GM21423 (cell line): ENCODE measurements around the gene FBP2.
"Not testable (repeated sequence)": the region's sequence is repeated elsewhere in the genome, so short reads cannot be mapped to it uniquely, and the experiment has no call there.

Experiments used
- ATAC-seq: cut with Tn5 transposase; IDR thresholded peaks from one replicate; pipeline ENCODE4 v1.9.1; 2021; ENCODE audit warnings: mild to moderate bottlenecking, moderate library complexity; ENCODE audit not compliant: unreplicated experiment

Gene FBP2

GRCh38 chr9:94564279-94564678 is 29.3 kb downstream of the FBP2 start:
- not testable (repeated sequence) for ATAC-seq

DNA sequence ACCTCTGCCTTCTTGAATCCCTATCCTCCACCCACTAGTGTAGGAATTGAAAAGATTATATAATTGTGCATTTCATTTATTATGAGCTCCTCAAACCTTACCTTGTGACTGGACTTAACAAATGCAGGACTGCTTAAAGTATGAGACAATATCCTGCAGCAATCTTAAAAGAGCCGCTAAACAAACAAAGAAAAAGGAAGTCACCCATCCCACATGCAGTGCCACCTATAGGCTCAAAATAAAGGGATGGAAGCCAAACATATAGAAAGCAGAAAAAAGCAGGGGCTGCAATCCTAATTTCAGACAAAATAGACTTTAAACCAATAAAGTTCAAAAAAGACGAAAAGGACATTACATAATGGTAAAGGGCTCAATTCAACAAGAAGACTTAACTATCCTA is 30.1 kb downstream of the FBP2 start:
- ATAC-seq, result no peak

GRCh38 chr9:94560237-94560636 is 33.4 kb downstream of the FBP2 start:
- no peak for ATAC-seq

DNA sequence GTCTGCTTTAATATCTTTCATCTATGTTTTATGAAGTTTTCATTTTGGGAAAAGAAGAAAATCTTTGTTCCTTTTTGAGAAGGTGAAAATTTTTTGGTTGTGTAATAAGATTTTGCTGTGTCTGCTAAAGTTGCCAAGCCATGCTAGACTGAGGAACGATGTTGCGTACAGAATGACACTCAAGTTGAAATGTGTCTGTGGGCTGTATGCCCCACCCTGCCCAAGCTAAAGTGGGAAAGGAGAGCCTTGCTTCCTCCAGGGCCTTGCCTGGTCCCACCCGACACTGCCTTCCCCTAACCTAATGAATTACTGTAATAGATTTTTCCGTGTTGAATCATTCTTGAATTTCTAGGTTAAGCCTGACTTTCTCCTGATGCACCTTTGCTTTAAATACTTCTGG is 36.2 kb downstream of the FBP2 start:
- no peak for ATAC-seq

DNA sequence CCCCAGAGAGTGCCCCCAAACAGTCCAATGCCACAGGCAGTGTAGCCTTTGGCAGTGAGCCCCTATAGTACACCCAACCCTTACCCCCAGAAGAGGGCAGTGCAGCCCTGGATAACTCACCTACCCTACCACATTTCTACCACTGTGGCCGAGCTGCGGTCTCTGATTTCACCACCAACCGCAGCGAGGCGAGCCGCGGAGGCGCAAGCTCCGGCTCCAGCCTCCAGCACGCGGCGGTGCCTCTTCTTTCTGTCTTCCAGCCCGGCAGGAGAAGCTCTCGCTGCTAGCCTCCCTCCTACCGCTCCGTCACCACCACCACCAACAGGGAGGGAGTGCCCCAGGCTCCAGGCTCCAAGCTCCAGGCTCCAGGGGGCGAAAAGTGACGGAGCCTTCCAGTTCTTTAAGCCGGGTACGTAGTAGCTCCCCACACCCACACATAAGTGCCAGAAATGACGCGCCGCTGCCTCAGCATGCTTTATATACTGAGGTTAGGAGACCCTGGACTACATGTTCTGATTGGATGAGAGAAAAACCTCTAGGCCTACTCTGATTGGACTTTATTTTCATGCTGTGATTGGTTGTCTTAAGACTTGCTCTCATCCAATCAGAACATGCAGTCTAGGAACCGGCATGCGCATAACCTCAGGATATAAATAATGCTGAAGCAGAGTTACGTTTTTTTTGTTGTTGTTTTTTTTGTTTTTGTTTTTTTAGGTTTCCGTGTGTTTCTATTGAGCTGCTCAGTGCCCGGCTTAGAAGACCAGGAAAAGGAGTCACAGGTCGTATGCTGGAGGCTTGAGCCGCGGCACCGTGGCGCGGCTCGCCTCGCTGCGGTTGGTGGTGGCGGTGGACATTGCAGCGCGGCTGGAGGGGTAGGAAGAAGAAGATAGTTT is 38.9 kb downstream of the FBP2 start, which contains the start of gene PCAT7:
PCAT7 (plus strand) TSS at position 645 of the 893 bp plus-strand sequence.
- ATAC-seq, result no peak

DNA sequence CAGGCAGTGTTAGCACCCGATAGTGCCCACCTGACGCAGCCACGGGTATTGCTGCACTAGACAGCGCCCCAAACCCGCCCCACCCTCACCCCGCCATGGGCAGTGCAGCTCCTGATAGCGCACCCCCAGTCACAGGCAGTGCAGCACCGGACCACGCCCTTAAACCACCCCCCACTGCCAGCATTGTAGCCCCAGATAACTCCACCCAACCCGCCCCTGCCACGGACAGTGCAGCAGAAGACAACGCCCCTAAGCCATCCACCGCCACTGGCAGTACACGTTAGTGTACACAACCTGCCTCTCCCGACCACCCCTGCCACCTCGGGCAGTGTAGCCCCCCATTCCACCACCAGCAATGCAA is 39.6 kb downstream of the FBP2 start:
- no peak for ATAC-seq

- no peak for ATAC-seq
These were observed 40.3 kb downstream of the FBP2 start for GRCh38 chr9:94553029-94553938.

GRCh38 chr9:94545940-94546339 is 47.7 kb downstream of the FBP2 start:
- ATAC-seq, result no peak

DNA sequence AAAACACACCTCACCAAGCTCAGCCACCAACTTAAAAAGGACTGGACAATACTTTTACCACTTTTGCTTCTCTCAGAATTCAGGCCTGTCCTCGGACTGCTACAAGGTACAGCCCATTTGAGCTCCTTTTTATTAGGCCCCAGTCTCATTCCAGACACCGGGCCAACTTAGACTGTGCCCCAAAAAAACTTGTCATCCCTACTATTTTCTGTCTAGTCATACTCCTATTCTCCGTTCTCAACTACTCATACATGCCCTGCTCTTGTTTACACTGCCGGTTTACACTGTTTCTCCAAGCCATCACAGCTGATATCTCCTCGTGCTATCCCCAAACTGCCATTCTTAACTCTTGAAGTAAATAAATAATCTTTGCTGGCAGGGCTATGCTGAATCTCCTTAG is 49.3 kb downstream of the FBP2 start:
- ATAC-seq, result not testable (repeated sequence)

DNA sequence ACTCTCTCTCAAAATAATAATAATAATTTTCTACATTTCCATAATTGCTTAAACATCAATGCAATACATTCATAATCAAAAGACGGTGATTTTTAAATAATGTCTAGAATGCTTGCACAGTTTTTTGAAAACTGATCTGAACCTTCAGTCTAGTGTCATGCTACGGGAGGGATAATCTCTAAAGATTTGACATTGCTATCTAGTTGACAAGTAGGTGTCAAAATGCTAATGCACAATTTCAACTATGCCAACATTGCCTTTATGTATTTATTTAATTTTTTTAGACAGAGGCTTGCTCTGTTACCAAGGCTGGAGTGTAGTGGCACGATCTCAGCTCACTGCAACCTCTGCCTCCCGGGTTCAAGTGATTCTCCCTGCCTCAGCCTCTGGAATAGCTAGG is 54.7 kb downstream of the FBP2 start:
- no peak for ATAC-seq

DNA sequence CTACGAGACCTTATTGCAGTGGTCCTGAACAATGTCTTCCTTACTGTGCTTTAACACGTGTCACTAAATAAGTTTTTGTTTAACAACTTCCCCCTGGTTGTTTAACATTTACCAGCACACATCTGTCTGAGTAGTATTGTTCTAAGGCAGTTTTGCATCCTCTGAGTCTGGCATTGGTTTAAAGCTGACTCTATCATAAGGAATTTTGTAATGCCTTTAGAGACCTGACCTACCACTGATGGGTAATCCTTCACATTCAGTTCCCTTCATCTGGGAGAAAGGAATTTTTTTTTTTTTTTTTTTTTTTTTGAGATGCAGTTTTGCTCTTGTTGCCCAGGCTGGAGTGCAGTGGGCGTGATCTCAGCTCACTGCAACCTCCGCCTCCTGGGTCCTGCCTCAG is 58.7 kb downstream of the FBP2 start:
- no peak for ATAC-seq

DNA sequence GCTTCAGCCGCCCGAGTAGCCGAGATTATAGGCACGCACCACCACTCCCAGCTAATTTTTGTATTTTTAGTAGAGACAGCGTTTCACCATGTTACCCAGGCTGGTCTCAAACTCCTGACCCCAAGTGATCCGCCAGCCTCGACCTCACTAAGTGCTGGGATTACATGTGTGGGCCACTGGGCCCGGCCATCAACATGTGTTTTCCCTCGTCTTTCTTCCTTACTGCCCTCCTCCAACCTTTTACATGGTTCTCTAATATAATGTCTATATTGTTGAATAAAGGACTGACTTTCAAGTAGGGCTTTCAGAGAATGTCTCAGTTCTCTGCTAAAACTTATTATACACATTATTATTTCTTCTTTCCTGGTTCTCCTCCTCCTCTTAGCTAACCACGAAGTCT is 60.0 kb downstream of the FBP2 start:
- no peak for ATAC-seq

GRCh38 chr9:94533155-94533554 is 60.5 kb downstream of the FBP2 start:
- ATAC-seq, result no peak

DNA sequence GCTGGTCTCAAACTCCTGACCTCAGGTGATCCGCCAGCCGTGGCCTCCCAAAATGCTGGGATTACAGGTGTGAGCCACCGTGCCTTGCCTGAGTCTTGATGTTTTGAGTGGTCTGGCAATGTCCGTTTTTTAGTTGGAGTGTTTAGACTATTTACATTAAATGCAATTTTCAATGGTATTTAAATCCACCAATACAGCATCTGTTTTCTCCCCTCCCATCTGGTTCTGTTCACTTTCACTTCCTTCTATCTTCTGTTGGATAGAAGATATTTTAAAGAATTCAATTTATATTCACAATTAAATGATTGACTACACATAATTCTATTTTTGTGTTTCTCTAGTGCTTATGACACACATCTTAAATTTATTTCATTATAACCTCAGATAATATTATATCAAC is 64.7 kb downstream of the FBP2 start:
- ATAC-seq, result no peak

DNA sequence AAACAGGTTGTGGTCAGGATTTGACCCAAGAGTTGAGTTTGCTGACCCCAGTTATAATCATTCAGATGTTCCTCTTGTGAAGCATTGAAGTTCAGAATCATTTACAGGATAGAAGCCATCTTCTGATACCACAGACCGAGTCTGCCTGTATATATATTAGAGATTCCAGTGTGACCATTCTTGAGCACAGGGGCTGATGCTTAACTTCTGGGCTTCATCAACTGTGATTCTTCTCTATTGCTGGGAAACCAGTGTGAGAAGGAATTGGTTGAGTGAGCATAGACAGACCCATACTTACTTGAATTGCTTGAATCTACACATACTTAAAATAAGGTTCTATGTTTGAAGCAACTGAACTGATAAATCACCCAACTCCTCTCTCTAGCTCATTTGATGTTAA is 66.7 kb downstream of the FBP2 start:
- ATAC-seq, result no peak

DNA sequence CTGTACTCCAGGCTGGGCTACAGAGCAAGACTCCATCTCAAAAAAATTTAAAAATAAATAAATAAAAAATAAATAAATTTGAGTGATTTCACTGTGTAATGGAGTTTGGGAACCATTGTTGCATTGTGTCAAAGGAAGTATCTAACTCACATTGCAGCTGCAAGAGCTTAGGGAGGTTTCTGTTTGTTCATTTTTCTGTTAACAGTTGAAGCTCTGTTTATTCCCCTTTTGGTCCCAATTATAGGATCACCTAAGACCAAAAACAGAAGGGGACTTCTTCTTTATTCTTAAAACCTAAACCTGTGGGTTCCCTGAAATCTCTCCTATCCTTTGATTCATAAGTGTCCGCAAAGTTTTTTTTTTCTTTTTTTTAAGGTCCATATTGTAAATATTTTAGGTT is 67.4 kb downstream of the FBP2 start:
- ATAC-seq, result no peak

DNA sequence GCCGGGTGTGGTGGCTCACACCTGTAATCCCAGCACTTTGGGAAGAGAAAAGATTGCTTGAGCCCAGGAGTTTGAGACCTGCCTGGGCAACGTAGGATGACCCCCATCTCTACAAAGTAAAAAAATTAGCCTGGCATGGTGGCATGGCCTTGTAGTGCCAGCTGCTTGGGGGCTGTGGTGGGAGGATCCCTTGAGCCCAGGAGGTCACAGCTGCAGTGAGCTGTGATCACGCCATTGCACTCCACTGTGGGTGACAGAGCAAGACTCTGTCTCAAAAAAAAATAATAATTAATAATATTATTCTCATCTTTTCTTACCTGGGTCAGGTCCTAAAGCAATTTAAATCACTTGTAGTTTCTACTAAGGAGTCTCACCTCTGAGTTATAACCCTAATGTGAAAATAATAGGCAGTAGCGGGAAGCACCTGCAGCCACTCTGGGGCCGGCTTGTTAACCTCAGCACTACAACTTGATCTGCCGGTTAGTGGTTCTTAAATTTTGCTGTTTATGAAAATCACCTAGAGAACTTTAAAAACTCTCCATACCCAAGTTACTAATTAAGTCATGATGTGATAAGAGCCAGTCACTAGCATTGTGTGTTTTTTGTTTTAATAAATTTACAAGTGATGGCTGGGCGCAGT is 68.1 kb downstream of the FBP2 start:
- ATAC-seq, result no peak

GRCh38 chr9:94517254-94517653 is 76.4 kb downstream of the FBP2 start:
- ATAC-seq, result no peak

GRCh38 chr9:94514722-94515121 is 78.9 kb downstream of the FBP2 start:
- ATAC-seq, result no peak

DNA sequence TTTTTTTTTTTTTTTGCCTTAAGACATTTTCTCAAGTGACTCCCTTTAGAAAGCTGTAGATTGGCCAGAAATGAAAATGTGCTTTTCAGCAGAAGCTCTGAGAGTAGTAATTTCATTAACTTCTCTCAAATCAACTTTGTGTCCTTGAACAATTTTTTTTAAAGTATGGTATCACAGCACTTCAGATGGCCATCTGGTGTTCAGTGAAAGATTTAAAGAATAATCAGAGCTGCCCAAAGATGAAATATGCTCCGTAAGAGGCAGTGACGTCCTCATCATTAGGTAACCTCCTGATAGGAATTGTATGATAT is 81.7 kb downstream of the FBP2 start:
- ATAC-seq, result no peak

DNA sequence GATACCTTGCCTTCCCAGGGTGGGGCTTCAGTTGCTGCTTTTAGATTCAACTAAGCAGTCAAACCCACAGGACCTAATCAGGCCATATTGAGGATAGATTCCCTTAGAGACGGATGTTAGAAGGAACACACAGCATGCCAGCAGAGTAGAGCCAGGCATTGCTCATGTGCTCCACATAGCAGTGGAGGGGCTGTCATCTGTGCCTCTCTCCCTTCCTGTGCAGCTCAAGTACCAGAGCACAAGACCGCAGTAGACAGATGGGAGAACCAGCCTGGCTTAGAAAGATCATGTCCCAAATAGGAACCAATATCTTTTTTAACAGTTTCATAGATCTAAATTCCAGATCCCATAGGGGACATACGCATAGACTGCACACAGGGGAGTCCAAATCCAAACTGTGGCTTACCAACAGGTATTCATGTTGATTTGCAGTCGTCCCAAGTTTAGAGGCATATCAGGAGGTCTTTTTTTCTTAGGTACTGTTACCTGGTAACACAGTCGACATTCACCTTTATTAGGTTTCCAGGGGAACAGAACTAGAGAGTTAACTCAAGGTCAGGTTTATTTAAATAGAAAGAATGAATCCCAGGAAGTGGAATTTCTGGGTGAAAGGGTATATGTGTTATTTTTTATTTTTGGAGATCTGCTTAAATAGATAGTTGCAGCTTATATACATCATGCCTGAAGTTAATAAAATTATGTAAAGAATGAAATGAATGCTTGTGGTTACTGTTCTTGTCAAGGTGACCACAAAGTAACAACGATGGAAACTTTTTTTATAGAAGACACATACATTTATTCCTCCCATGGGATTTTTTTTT is 82.3 kb downstream of the FBP2 start:
- ATAC-seq, result no peak
